DMS53 (cell line): Measurements from ENCODE around the gene ZNF45.
"Not testable (repeated sequence)": the region's sequence is repeated elsewhere in the genome, so short reads cannot be mapped to it uniquely, and the experiment has no call there.

ENCODE experiments used
- DNase-seq: peaks from one replicate; lab custom pipeline; 2025; lab: John Stamatoyannopoulos, UW

Gene ZNF45

GRCh38 chr19:43934985-43935708, at the start of gene ZNF45:
TSS of gene ZNF45 (minus strand) at chr19:43935282. CDS start at chr19:43922185, 13,097 bp downstream.
- DNase-seq, result peak; percentile 95

GRCh38 chr19:43984687-43985000, 49.6 kb upstream of the ZNF45 start:
- peak; percentile 68 for DNase-seq

DNA sequence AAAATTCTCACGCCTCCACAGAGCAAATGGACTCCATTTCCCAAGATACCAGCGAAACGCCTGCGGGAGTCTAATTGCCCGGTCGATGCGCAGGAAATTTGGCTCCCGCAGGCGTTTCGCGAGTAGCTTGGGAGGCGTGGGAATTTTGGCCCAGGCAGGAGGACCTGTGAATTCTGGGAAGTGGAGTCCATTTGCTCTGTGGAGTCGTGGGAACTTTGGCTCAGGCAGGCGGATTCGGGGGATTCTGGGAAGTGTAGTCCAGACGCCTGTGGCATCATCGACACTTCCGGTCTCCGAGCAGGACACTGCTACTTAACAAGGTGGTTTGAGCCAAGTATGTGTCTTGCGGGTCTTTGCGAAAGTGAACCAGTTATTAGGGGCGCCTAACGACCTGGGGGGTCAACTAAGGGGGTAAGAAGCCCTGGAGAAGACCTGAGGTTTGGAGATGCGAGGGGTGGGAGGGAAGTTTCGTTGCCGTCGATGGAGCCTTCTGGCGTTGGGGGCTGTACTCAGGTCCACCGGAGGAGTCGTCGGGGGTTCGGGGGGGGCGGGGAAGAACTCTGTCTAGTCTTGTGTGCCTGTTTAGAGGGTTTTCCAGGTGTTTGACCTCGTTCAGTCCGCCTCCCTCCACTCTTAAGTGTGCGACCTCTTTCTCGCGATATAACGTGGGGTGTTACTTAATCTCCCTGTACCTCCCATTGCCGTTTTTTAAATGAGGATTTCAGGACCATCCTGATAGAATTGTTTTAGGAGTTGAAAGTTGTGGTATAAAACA, 49.0 kb upstream of the ZNF45 start, which contains the start of gene ZNF155:
ZNF155 (plus strand) TSS at position 277 of the 775 bp plus-strand sequence. CDS start 4,356 bp downstream, outside the sequence.
- peak; percentile 99 for DNase-seq

GRCh38 chr19:43983544-43983911, 48.4 kb upstream of the ZNF45 start:
- DNase-seq, result peak; percentile 36

DNA sequence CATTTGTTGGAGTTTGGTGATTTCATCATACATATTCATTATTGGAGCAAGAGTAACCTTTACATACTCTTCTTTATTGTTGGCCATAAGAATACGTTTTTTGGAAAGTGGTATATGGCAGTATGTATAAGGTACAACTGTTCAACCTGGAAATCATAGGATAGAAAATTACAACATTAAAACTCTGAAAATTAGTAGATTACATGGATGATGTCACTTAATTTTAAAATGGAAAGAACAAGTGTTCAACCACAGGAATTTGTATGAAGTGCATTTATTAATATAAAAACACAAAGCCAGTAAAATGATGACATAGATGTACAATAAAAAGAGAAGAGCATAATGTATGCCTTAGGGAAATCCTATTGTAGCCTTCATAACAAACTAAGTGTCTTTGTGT, 41.6 kb upstream of the ZNF45 start:
- DNase-seq, result no peak

GRCh38 chr19:43966079-43966694, 31.1 kb upstream of the ZNF45 start:
- DNase-seq, result no peak

GRCh38 chr19:43960411-43960810, 25.3 kb upstream of the ZNF45 start:
- DNase-seq, result no peak

- DNase-seq, result no peak
Measured at GRCh38 chr19:43957891-43958290, 22.8 kb upstream of the ZNF45 start.

- no peak for DNase-seq
Measured at GRCh38 chr19:43956827-43957226, 21.7 kb upstream of the ZNF45 start.

DNA sequence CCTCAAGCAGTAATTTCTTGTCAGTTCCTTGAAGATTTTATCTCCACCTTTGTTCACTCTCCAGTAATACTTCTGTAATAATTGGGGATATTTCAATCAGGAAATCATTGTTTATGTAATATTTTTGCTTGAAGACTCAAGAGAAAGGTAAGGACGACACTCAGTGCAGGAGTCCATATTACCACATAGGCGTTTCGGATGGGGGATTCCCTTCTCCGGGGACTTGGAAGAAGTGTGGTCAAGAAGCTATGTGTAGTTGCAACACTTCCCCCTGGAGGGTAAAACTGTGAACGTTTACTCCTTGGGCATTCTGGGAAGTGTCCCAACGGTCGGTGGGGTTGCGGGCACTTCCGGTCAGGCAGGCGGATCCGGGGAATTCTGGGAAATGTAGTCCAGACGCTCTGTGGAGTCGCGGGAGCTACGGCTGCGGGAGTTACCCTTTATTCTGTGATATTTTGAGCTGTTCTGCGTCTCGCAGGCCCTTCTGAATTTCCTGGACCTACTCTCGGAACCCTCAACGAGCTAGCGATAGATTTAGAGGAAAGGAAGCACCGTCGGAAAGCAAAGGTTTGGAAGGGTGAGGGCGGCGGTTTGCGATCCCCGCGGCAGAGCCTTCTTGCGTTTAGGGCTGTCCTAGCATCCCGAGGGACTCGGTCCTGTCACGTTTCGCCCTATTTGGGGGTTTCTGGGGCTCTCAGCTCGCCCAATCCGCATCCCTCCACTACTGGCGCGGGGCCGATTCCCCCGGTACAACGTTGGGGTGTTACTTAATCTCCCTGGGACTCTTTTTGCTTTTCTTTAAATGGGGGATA, 16.0 kb upstream of the ZNF45 start, which contains the start of gene ZNF221:
ZNF221 (plus strand) TSS at position 395 of the 812 bp plus-strand sequence. CDS start 11,499 bp downstream, outside the sequence.
- DNase-seq, result peak; percentile 96

DNA sequence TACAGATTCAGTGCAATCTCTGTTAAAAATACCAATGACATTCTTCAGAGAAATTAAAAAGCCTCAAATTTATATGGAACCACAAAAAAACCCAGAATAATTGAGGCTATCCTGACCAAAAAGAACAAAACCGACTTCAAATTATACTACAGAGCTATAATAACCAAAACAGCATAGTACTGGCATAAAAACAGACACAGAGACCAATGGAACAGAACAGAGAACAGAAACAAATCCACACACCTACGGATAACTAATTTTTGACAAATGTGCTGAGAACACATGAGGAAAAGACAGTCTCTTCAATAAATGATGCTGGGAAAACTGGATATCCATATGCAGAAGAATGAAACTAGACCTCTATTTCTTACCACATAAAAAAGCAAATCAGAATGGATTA, 14.7 kb upstream of the ZNF45 start:
- DNase-seq, result not testable (repeated sequence)

DNA sequence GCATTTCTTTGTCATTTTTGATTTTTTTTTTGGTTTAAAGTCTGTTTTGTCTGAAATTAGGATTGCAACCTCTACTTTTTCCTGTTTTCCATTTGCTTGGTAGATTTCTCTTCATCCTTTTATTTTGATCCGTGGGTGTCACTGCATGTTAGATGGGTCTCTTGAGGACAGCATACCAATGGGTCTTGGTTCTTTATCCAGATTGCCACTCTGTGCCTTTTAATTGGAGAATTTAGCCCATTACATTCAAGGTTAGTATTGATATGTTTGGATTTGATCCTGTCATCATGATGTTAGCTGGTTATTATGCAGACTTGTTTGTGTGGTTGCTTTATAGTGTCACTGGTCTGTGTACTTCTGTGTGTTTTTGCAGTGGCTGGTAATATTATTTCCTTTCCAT, 12.3 kb upstream of the ZNF45 start:
- DNase-seq, result not testable (repeated sequence)

DNA sequence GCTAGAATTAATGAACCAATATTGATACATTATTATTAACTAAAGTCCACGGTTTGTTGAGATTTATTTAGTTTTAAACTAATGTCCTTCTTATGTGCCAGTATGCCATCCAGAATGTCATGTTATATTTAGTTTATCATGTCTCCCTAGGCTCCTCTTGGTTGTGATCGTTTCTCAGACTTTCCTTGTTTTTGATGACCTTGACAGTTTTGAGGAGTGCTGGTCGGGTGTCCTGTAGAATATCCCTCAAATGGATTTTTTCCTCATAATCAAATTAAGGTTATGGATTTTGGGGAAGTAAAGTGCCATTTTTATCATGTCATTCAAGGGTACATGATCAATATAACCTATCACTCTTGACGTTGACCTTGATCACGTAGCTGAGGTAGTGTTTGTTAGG, 6.1 kb upstream of the ZNF45 start:
- DNase-seq, result no peak

DNA sequence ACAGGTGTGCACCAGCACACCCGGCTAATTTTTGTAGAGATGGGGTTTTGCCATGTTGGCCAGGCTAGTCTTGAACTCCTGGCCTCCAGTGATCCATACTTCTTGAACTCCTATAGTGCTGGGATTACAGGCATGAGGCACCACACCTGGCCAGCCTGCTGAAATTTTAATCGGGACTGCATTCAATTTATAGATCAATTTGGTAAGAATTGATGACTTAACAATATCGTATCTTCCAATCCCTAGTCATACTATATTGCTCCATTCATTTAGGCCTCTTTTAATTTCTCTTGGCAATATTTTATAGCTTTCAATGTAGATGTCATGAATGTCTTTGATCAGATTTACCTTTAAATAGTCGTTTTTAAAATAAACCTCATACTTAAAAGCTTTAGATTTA, 5.6 kb upstream of the ZNF45 start:
- DNase-seq, result no peak

- no peak for DNase-seq
Measured at GRCh38 chr19:43939557-43940260, 4.6 kb upstream of the ZNF45 start.

DNA sequence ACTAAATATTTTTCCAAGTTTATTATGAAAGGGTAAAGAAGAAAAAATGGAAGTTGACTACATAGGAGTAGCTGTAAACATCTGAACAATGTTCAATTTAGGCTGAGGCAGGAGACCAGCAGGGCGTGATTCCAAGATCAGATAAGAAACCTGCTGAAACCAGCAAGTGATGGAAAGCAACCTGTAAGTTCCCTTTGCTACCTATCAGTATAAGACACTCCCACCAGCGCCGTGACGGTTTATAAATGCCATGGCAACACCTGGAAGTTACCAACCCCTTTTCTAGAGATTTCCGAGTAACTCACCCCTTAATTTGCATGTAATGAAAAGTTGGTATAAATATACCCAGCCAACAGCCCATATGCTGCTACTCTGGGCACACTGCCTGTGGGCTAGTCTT, 1.1 kb upstream of the ZNF45 start:
- DNase-seq, result peak; percentile 22

GRCh38 chr19:43934055-43934984, 762 bp downstream of the ZNF45 start:
- peak; percentile 28 for DNase-seq

- no peak for DNase-seq
Measured at GRCh38 chr19:43928820-43929219, 6.3 kb downstream of the ZNF45 start.

GRCh38 chr19:43923875-43924274, 11.2 kb downstream of the ZNF45 start:
- no peak for DNase-seq

DNA sequence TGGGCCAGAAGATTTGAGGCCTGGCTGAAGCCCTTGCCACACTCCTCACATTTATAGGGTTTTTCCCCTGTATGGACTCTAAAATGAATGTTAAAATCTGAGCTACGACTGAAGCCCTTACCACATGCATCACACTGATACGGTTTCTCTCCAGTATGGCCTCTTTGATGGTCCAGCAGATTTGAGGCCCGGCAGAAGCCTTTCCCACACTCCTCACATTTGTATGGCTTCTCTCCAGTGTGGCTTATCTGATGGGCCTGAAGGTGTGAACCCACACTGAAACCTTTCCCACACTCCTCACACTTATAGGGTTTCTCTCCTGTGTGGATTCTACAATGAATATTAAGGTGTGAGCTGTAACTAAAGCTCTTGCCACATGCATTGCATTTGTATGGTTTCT, 21.0 kb downstream of the ZNF45 start:
- DNase-seq, result no peak
